HG03342 (cell line): ENCODE results near the gene ATOH8.

Experiments used
- ATAC-seq: cut with Tn5 transposase; IDR thresholded peaks from one replicate; pipeline ENCODE4 v1.9.1; 2021; ENCODE audit warnings: mild to moderate bottlenecking, moderate library complexity; ENCODE audit not compliant: unreplicated experiment

The ATOH8 gene

DNA sequence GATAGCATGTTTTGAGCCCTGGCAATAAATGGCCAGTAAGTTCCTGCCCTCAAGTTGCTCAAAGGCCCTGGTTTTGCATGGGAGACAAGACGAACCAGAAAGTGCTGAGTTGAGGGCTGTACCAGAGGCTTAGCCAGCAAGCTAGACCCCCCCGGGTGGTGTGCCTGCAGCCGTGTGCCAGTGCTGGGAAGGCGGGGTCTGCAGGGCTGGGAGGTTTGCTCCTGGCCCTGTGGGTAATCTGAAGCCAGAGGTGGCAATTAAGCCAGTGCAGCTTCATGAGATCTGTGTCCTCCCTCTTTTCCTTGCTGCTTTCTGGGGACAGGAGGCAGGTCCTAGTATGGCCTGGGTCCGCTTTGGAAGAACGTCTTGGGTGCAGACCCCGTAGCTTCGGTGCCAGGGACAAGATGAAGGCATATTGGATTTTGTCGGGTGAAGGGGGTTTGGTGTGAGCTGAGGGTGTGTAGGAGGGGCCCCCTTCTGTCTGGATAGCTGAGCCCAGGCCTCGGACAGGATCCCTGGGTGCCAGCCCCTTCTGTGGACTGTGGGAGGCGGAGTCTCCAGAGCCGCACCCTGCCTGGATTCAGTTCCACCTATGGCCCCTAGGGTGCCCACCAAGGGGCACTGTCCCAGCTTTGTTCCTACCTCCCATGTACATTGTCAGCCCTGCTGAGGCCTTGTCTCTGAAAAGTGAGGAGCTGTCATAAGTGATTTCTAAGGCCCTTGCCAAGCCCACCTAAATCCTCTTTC, 15.6 kb downstream of the ATOH8 start:
- no peak for ATAC-seq

DNA sequence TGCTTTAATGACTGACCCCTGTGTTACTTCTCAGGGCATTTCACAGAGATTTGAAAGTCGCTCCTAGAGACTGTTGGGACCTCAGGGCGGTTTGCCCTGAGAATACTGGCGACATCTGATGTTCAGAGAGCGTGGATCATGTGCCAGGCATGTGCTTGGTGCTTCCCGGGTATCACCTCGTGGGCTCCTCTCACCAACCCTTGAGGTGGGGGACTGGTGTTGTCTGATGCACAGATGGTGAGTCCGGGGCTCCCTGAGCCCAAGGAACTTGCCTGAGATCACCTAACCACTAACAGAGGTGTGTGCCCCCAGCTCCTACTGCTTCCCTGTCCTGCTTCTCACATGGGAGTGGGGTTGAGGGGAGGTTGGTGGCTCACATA, 16.2 kb downstream of the ATOH8 start:
- ATAC-seq, result no peak

GRCh38 chr2:85770369-85770768, 16.6 kb downstream of the ATOH8 start:
- ATAC-seq, result no peak

GRCh38 chr2:85770786-85771409, 17.1 kb downstream of the ATOH8 start:
- no peak for ATAC-seq

- ATAC-seq, result no peak
Measured at GRCh38 chr2:85771486-85771885, 17.7 kb downstream of the ATOH8 start.

DNA sequence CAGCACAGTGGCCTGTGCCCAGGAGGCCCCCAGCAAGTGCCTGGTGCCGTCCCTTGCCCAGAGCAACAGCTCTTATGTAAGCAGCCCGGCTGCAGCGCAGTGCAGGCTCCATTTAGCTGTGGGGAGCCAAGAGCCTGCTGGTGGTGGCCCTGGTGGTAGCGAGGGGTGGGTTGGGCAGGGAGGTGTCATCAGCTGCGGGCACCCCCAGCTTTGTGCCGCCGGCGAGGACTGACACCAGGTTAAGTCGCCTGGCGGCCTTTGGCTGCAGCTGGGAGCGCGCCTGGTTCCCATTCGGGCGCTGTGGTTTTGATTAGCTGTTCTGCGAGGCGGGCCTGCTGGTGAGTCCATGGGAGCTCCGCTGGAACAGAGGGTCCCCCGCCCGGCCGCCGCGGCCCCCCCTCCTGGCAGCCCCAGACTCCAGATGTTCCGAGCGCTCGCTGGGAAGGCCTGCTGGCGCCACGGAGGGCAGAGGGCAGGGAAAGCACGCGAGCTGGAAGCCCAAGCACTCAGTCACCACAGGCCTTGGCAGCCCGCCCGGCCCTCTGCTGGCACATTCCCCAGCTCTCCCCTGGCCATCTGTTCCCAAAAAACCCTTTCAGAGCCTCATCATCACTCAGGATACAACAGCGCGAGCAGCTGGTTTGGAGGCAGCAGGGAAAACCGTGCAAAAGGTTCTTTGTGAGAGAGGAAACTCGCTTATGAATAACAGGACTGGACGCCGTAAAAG, 18.4 kb downstream of the ATOH8 start:
- no peak for ATAC-seq

DNA sequence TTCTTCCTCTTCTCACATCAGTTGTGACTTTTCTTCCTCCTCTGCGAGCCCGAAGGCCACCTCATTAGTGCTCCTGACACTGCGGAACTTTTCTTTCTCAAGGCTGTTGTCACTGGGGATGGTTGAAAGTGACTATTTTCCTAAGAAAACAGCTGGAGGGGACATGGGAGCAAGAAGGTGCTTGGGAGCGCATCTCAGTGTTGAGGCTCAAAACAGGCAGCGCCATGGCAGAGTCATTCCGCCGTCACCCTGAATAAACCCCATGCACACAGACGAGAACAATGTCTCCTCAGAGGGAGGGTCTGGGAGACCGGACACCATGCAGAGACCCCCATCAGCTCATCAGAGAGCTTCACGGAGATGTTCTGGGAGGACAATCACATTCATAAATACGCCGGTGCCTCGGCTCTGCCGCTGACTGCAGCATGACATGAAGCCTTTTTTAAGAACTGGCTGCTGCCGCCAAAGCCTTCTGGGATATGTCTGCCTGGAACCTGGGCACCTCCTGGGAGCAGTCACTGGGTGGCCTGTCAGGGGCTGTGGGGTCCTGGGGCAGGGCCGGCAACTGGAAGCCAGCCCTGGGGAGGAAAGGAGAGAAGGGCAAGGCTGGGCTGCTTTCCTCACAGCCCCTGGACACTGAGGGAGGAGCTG, 19.2 kb downstream of the ATOH8 start:
- ATAC-seq, result no peak

DNA sequence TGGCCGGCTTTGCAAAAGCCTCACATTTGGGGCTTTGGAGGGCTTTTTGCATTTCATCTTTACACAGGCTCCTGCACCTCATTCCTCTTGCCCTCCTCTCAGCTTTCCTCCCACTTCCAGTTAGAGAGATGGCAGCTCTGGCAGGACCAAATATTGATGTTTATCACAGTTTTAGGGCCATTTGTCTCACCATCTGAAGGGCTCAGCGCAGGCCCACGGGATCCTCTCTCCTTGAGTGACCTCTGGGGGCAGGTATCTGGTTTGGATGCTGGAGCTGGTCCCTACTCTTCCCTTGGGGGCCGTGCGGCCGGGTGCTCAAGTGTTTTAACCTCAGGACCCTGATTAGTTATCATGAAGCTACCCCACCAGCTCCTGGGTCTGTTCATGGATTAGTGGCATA, 19.9 kb downstream of the ATOH8 start:
- ATAC-seq, result no peak

- ATAC-seq, result no peak
Measured at GRCh38 chr2:85774126-85774978, 20.6 kb downstream of the ATOH8 start.

DNA sequence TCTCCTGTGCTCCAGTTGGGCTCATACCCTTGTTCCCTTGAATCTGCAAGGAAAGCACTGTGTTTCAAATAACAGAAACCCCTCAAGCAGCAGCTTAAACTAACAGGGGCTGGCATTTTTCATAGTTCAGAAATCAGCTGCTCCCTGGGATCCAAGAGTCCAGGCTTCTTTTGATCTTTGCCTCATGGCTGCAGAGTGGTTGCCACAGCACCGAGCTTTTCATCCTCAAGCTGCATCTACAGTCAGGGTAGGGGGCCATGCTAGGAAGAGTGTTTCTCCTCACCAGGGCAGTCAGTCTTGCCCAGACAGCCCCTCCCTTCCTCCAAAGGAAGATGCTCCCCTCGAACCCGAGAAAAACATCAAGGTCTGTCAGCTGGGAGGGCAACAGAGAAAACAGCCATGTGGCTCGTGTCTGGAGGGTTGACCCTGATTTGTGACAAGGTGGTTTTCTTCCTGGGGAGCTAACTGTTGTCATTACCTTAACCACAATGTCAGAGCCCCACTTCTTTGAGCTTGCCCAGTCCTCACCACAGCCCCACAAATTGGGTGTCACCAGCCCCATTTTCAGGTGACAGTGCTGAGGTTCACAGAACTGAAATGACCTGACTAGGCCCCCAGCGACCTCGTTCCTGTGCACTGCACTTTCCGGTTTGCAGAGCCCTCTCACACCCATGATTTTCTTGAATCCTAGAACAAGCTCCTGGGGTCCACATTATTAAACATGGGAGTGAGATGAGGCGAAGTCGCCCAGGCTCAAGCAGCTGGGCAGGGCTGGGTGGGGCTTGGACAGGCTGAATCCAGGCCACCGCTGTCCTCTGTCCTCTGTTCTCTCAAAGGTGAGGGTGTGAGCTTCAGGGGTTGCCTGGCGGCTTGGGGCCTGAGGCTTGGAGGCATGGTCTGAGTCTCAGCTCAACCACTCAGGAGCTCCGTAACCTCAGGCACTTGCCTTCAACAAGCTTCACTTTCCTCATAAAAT, 21.9 kb downstream of the ATOH8 start:
- ATAC-seq, result no peak

GRCh38 chr2:85776672-85777071, 22.9 kb downstream of the ATOH8 start:
- ATAC-seq, result no peak

DNA sequence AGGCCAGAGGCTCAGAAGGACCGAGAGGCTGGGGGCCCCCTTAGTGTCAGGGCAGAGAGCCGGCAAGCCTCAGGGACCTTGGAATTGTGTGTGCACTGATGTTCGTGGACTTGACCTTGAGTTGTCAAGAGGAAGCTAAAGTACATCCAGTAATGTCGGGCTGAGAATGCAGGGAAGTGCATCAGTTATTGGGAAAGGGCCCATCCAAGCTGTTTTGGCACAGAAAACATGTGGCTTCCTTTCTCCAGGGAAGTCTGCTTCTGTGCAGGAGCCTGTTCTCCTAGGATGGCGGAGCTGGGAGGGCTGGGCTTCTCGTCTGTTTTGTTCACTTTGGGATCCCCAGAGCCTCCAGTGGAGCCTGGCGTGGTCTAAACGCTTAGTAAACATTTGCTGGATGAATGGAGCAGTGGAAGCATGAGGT, 23.7 kb downstream of the ATOH8 start:
- no peak for ATAC-seq

DNA sequence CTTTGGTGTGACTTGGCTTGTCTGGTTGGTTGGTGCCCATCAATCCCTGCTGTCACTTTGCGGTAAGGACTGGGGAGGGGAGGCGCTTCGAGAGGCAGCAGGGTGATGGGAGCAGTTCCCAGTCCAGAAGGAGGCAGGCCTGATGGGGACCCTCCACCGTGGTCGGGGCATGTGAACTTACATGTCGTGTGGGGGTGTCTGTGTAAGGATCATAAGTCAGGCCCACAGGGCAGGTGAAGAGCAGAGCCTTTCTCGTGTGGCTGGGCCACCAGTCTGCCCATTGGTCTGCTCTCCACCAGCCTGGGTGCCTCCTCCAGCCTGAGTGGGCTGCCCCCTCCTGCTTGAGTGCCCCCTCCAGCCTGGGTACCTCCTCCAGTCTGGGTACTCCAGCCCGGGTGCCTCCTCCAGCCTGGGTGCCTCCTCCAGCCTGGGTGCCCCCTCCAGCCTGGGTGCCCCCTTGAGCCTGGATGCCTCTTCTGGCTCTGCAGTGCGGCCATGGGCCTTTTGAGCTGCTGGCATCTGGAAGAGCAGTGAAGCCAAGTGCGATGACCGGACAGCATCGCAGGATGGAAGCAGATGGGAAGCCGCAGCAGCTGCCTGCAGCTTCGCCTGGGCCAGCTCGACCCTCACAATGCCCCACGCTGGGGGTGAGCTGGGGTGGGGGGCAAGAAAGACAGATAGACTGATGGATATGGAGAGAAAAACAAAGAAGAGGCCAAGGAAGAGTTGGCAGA, 25.0 kb downstream of the ATOH8 start:
- ATAC-seq, result no peak

- no peak for ATAC-seq
Measured at GRCh38 chr2:85779641-85780315, 26.0 kb downstream of the ATOH8 start.

- ATAC-seq, result no peak
Measured at GRCh38 chr2:85780316-85781012, 26.7 kb downstream of the ATOH8 start.

DNA sequence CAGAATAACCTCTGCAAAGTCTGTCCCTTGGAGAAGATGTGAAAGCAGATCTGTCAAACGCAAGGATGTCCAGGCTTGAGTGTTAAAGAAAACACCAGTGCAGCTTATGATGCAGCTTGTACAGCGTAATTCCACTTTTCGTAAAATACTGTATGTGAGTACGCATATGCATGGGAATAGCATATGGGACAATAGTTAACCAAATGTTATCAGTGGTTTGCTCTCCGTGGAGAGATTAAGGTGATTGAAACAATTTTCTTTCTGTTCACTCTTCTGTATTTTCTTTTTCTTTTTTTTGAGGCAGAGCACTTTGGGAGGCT, 27.2 kb downstream of the ATOH8 start:
- no peak for ATAC-seq

DNA sequence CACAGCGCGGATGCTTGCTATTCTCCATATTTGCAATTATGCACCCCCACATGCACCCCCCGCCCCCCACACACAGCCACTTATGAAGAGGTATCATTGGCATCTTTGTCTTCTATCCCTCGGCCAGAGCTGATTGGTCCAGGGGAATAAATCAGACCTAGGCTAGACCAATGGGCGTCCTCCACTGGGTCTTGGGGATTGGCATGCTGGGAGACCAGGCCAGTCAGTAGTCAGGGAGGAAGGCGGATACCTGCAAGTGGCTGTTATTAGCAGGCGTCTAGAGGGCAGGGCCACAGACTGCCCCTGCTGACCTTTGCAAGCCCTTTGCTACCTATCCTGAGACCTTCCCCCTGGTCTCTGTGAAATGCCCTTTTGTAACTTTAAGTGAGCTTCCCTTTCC, 30.0 kb downstream of the ATOH8 start:
- no peak for ATAC-seq

DNA sequence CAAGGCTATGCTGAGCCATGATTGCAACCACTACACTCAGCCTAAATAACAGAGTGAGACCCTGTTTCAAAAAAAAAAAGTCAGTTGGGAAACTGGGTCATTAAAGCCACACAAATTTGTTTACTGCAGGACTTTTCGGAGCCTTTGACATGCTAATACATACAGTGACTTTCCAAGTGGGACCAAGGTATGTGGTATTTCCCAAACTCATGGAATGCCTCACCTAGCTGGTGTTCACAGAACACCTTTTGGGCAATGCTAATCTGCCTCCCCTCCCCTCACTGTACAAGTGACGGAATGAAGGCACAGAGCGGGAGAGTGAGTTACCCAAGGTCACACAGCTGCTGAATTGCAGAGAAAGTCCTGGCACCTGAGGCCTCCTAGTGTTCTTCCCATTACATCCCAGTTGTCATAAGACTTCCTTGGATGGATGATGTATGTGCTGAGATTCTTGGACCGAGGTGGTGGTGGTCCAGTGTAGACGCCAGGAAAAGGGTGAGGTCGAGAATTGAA, 30.7 kb downstream of the ATOH8 start:
- ATAC-seq, result no peak
